GM23248 (cell line): ENCODE measurements around the gene MIB2. TPM values are rescaled to one million over a fixed set of nuclear protein-coding genes. Genes with fewer than 3 reads are reported as not detected.
"Not testable (repeated sequence)": the region's sequence is repeated elsewhere in the genome, so short reads cannot be mapped to it uniquely, and the experiment has no call there.

Experiments used
- DNase-seq: peaks from one replicate; pipeline ENCODE4 v3.0.0-alpha.2; 2015
- H2AFZ ChIP-seq: fragments of 200-600 bp; sonication (generic); 2 replicates; pipeline ENCODE4 v1.6.1; 2016; ENCODE audit warnings: antibody characterized with exemption
- H3F3A ChIP-seq: fragments of 200-600 bp; sonication (generic); 2 replicates; pipeline ENCODE4 v1.6.1; 2016; ENCODE audit warnings: mild to moderate bottlenecking, antibody characterized with exemption, mixed run types; ENCODE audit not compliant: insufficient read depth
- H3K27ac ChIP-seq: fragments of 200-600 bp; sonication (generic); 2 replicates; pipeline ENCODE4 v1.5.1; 2016; ENCODE audit warnings: mild to moderate bottlenecking
- H3K27me3 ChIP-seq: fragments of 200-600 bp; sonication (generic); replicated peaks from 2 replicates; pipeline ENCODE4 v1.6.1; 2016; ENCODE audit warnings: mild to moderate bottlenecking; ENCODE audit not compliant: insufficient read depth
- H3K36me3 ChIP-seq: fragments of 200-600 bp; sonication (generic); 2 replicates; pipeline ENCODE4 v1.6.1; 2016; ENCODE audit warnings: low read depth, mild to moderate bottlenecking
- H3K4me1 ChIP-seq: fragments of 200-600 bp; sonication (generic); 2 replicates; pipeline ENCODE4 v1.6.1; 2016; ENCODE audit warnings: mild to moderate bottlenecking; ENCODE audit not compliant: insufficient read depth
- H3K4me2 ChIP-seq: fragments of 200-600 bp; sonication (generic); one replicate; pipeline ENCODE4 v1.6.1; 2016; ENCODE audit warnings: mild to moderate bottlenecking; ENCODE audit not compliant: unreplicated experiment
- H3K4me3 ChIP-seq: fragments of 200-600 bp; sonication (generic); 2 replicates; pipeline ENCODE4 v1.5.1; 2016; ENCODE audit warnings: mild to moderate bottlenecking
- H3K79me2 ChIP-seq: fragments of 200-600 bp; sonication (generic); 2 replicates; pipeline ENCODE4 v1.6.1; 2016; ENCODE audit warnings: mild to moderate bottlenecking; ENCODE audit not compliant: insufficient read depth
- H3K9ac ChIP-seq: fragments of 200-600 bp; sonication (generic); 2 replicates; pipeline ENCODE4 v1.6.1; 2016; ENCODE audit warnings: mild to moderate bottlenecking
- H3K9me2 ChIP-seq: fragments of 200-600 bp; sonication (generic); 2 replicates; pipeline ENCODE4 v1.6.1; 2016; ENCODE audit warnings: mixed run types, mild to moderate bottlenecking, moderate library complexity; ENCODE audit not compliant: insufficient read depth
- H3K9me3 ChIP-seq: fragments of 200-600 bp; sonication (generic); one replicate; pipeline ENCODE4 v1.6.1; 2017; ENCODE audit warnings: low read depth
- H4K20me1 ChIP-seq: fragments of 200-600 bp; sonication (generic); 2 replicates; pipeline ENCODE4 v1.6.0; 2016; ENCODE audit not compliant: insufficient read depth
- WGBS, 2 experiments: methylation state at CpG; one replicate each; pipeline ENCODE4 v1.1.6; 2015 to 2017; ENCODE audit warnings: low lambda C conversion rate in 2 of 2, low coverage in 1 of 2; ENCODE audit errors: missing lambda C conversion rate in 2 of 2; 5-methylcytosine and 5-hydroxymethylcytosine counted together
- in situ Hi-C: fragments of 300-500 bp; cut with MboI; formaldehyde crosslinking; loops from 2 replicates; pipeline ENCODE4 v1.15.0; 2020
- polyA plus RNA-seq: library from polyadenylated mRNA; unstranded; fragments of >200 nt; fragmentation: Nextera tagmentation; extraction: Ambion mirVana; gene quantifications from 2 replicates; pipeline ENCODE4 v1.2.1, GENCODE V29; 2016
- total RNA-seq: library from RNA; depleted of rRNA; stranded (reverse); fragments of >200 nt; shearing (Covaris generic); gene quantifications from 2 replicates; pipeline ENCODE4 v1.2.3, GENCODE V29; 2014

Gene MIB2
- total and polyA plus RNA-seq, 2 experiments from 2014 or later, result 30.3 to 70.5 TPM

- H2AFZ ChIP-seq, DNase-seq, H3K9me2 ChIP-seq, H3K4me1 ChIP-seq, H3K9ac ChIP-seq, H3K36me3 ChIP-seq, in situ Hi-C loops, H3K4me2 ChIP-seq, H3K9me3 ChIP-seq, H3K4me3 ChIP-seq, H3F3A ChIP-seq, H3K79me2 ChIP-seq, H3K27ac ChIP-seq, H4K20me1 ChIP-seq, H3K27me3 ChIP-seq: not testable (repeated sequence)
- WGBS, 2 experiments, result 67 to 76% methylated on average over 11 to 13 of the region's 14 CpGs
Measured at GRCh38 chr1:1637479-1637875, 22.2 kb downstream of the MIB2 start.

DNA sequence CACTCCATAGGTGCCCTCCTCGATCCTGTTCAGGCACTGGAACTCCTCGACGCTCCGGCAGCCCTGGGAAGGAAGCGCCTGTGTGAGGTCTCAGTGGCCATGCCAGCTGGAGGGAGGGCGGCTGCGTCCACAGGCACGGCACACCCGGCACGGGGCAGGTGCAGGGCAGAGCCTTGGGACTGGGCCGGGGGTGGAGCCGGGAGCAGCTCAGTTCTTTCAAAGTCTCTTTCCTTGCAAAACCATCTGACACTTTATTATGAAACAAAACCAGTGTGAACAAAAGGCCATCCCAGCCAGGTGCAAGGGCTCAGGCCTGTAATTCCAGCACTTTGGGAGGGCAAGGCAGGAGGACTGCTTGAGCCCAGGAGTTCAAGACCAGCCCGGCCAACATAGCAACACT lies 23.2 kb downstream of the MIB2 start:
- 83 to 85% methylated on average over 9 of the region's 13 CpGs for WGBS, 2 experiments

GRCh38 chr1:1639368-1639767 lies 24.1 kb downstream of the MIB2 start:
- WGBS, 2 experiments, result 89 to 92% methylated on average over 16 of the region's 16 CpGs
- H3K9me2 ChIP-seq, H3K9ac ChIP-seq, H2AFZ ChIP-seq, H3K9me3 ChIP-seq, H4K20me1 ChIP-seq, DNase-seq, H3K79me2 ChIP-seq, H3K27me3 ChIP-seq, H3K27ac ChIP-seq, H3F3A ChIP-seq, H3K36me3 ChIP-seq, H3K4me2 ChIP-seq, H3K4me3 ChIP-seq, in situ Hi-C loops, H3K4me1 ChIP-seq: not testable (repeated sequence)

More for the DNA sequence above, 23.2 kb downstream of the MIB2 start:
- H3K27me3 ChIP-seq, H3K79me2 ChIP-seq, H3K4me2 ChIP-seq, H3K9me3 ChIP-seq, H3F3A ChIP-seq, H3K27ac ChIP-seq, H2AFZ ChIP-seq, H3K4me1 ChIP-seq, DNase-seq, in situ Hi-C loops, H4K20me1 ChIP-seq, H3K36me3 ChIP-seq, H3K4me3 ChIP-seq, H3K9ac ChIP-seq, H3K9me2 ChIP-seq: not testable (repeated sequence)

- H3K79me2 ChIP-seq, H3K36me3 ChIP-seq, H4K20me1 ChIP-seq, H3K27ac ChIP-seq, H3K9ac ChIP-seq, H3K27me3 ChIP-seq, H3K9me2 ChIP-seq, H3F3A ChIP-seq, DNase-seq, H3K4me3 ChIP-seq, in situ Hi-C loops, H3K4me1 ChIP-seq, H3K9me3 ChIP-seq, H2AFZ ChIP-seq, H3K4me2 ChIP-seq: not testable (repeated sequence)
- 82 to 90% methylated on average over 10 to 16 of the region's 25 CpGs for WGBS, 2 experiments
Measured at GRCh38 chr1:1640081-1640480, 24.8 kb downstream of the MIB2 start.

GRCh38 chr1:1640711-1641461 lies 25.6 kb downstream of the MIB2 start:
- in situ Hi-C loops, result not testable (repeated sequence)

DNA sequence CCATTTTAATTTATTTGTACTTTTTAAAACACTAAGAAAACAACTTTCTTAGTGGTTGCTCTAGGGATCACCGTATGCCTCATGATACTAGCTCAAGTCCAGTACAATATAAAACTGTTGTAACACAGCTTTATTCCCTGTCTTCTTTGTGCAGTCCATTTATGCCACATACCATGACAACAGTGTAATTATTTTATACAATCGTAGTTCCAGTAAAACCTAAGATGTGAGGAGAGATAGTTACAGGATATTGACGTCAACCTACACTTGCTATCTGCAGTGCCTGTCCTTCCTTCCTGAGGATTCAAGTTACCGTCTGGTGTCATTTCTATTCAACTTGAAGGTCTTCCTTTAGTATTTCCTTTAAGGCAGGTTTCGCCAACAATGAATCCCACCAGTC lies 31.0 kb downstream of the MIB2 start:
- H3K9ac ChIP-seq, H3F3A ChIP-seq, H3K9me2 ChIP-seq, DNase-seq, H3K27ac ChIP-seq, in situ Hi-C loops, H3K4me3 ChIP-seq, H3K79me2 ChIP-seq, H3K27me3 ChIP-seq, H3K9me3 ChIP-seq, H3K4me1 ChIP-seq, H2AFZ ChIP-seq, H3K36me3 ChIP-seq, H4K20me1 ChIP-seq, H3K4me2 ChIP-seq: not testable (repeated sequence)
- 90 to 94% methylated on average over 5 of the region's 5 CpGs for WGBS, 2 experiments

More at GRCh38 chr1:1640711-1641461, 25.6 kb downstream of the MIB2 start:
- not testable (repeated sequence) for H3K9ac ChIP-seq, H3K4me1 ChIP-seq, H2AFZ ChIP-seq, H4K20me1 ChIP-seq, H3K9me2 ChIP-seq, H3K4me3 ChIP-seq, H3F3A ChIP-seq, DNase-seq, H3K9me3 ChIP-seq, H3K27me3 ChIP-seq, H3K27ac ChIP-seq, H3K4me2 ChIP-seq, H3K36me3 ChIP-seq, H3K79me2 ChIP-seq
- 95 to 97% methylated on average over 18 to 27 of the region's 38 CpGs for WGBS, 2 experiments

DNA sequence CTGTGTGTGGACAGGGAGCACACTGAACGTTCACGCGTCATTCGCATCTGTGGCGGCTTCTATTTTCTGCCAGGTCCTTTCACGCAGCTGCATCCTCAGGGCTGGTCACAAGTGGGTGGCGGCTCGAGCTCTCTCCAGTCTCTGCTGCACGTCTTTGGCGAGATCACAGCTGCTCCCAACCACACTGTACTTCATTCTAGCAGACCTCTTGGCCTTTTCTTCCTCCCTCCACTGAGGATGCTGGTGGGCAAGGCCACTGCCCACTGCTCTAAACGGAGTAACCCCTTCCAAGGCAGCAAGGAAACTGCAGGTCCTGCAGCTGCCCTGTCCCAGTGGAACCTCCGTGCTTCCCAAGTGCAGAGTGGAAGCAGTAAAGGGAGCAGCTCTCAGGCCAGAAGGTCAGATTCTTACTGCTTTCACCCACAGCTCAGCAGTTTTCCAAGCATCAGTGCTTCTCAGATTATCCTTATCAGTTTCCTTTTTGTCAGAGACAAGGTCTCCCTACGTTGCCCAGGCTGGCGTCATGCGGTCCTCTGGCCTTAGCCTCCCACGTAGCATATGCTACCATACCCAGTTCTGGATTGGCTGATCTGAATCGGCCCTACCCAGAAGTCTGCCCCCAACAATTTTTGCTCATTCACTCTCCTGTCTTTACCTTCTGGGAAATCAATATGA lies 32.4 kb downstream of the MIB2 start:
- H3F3A ChIP-seq, H2AFZ ChIP-seq, H3K9me3 ChIP-seq, H3K4me1 ChIP-seq, H3K4me2 ChIP-seq, H3K9me2 ChIP-seq, H3K27ac ChIP-seq, in situ Hi-C loops, H4K20me1 ChIP-seq, H3K36me3 ChIP-seq, H3K27me3 ChIP-seq, DNase-seq, H3K79me2 ChIP-seq, H3K9ac ChIP-seq, H3K4me3 ChIP-seq: not testable (repeated sequence)
- 89 to 91% methylated on average over 17 of the region's 17 CpGs for WGBS, 2 experiments
